ELF-1 (cell line): ENCODE data around the gene EIF3B.
"Not testable (repeated sequence)": the region's sequence is repeated elsewhere in the genome, so short reads cannot be mapped to it uniquely, and the experiment has no call there.

ENCODE experiments used
- DNase-seq: peaks from one replicate; pipeline ENCODE4 v3.0.0-alpha.2; 2016; ENCODE audit warnings: low read depth, low spot score

Gene EIF3B

GRCh38 chr7:2347351-2348063, 7.1 kb upstream of the EIF3B start:
- DNase-seq, result not testable (repeated sequence)

GRCh38 chr7:2350055-2350454, 4.6 kb upstream of the EIF3B start:
- DNase-seq, result no peak

GRCh38 chr7:2350861-2351260, 3.8 kb upstream of the EIF3B start:
- DNase-seq, result no peak

GRCh38 chr7:2353113-2353935, 1.3 kb upstream of the EIF3B start:
- no peak for DNase-seq

GRCh38 chr7:2353936-2354185, 766 bp upstream of the EIF3B start:
- DNase-seq, result peak; percentile 95

GRCh38 chr7:2354939-2355704, 495 bp downstream of the EIF3B start:
- peak; percentile 36 for DNase-seq

- DNase-seq, result no peak
These were observed 1.0 kb downstream of the EIF3B start for GRCh38 chr7:2355705-2356008.

- peak; percentile 28 for DNase-seq
These were observed 2.5 kb downstream of the EIF3B start for GRCh38 chr7:2357165-2357564.

- DNase-seq, result no peak
These were observed 2.9 kb downstream of the EIF3B start for GRCh38 chr7:2357571-2357970.

- no peak for DNase-seq
These were observed 4.4 kb downstream of the EIF3B start for GRCh38 chr7:2358968-2359527.

- DNase-seq, result no peak
These were observed 5.0 kb downstream of the EIF3B start for GRCh38 chr7:2359610-2360009.

GRCh38 chr7:2360796-2361195, 6.2 kb downstream of the EIF3B start:
- no peak for DNase-seq

- DNase-seq, result no peak
These were observed 7.9 kb downstream of the EIF3B start for GRCh38 chr7:2362385-2363088.

GRCh38 chr7:2369139-2369538, 14.5 kb downstream of the EIF3B start:
- DNase-seq, result no peak

- DNase-seq, result no peak
These were observed 16.7 kb downstream of the EIF3B start for GRCh38 chr7:2371329-2371728.

- no peak for DNase-seq
These were observed 18.1 kb downstream of the EIF3B start for GRCh38 chr7:2372724-2373123.

- DNase-seq, result no peak
These were observed 18.5 kb downstream of the EIF3B start for GRCh38 chr7:2373124-2373556.

GRCh38 chr7:2373646-2374045, 19.0 kb downstream of the EIF3B start:
- DNase-seq, result no peak

- no peak for DNase-seq
These were observed 19.8 kb downstream of the EIF3B start for GRCh38 chr7:2374401-2374800.

- no peak for DNase-seq
These were observed 20.5 kb downstream of the EIF3B start for GRCh38 chr7:2374830-2375728.
